Keratinocyte (primary cell): Measurements from ENCODE around the gene TXNDC17. TPM values are rescaled to one million over a fixed set of nuclear protein-coding genes. Genes with fewer than 3 reads are reported as not detected.
"Not testable (repeated sequence)": the region's sequence is repeated elsewhere in the genome, so short reads cannot be mapped to it uniquely, and the experiment has no call there.

Source experiments
- DNase-seq: peaks from one replicate; pipeline ENCODE4 v3.0.0-alpha.2; 2011; ENCODE audit warnings: low read depth, missing footprints, low spot score
- FAIRE-seq: peaks from 2 replicates; lab custom pipeline; 2011; peaks lifted over from hg19 to GRCh38; lab: Jason Lieb, UNC
- H2AFZ ChIP-seq: 2 replicates; pipeline ENCODE4 v1.6.0; 2012; ENCODE audit warnings: low read length, control low read depth, inconsistent platforms; ENCODE audit not compliant: control insufficient read depth
- H3K27ac ChIP-seq: 2 replicates; pipeline ENCODE4 v1.5.1; 2011; ENCODE audit warnings: low read length; ENCODE audit not compliant: control insufficient read depth, insufficient read depth
- H3K27me3 ChIP-seq: 3 replicates; pipeline ENCODE4 v1.6.0; 2011; ENCODE audit warnings: low read length; ENCODE audit not compliant: control insufficient read depth, insufficient read depth; ENCODE audit errors: extremely low read depth
- H3K36me3 ChIP-seq, 2 experiments: 2 replicates in 1 of 2; 3 replicates in 1 of 2; pipeline ENCODE4 v1.5.1; 2011; ENCODE audit warnings: low read length in 2 of 2, mild to moderate bottlenecking in 1 of 2; ENCODE audit not compliant: control insufficient read depth in 2 of 2, insufficient read depth in 2 of 2; ENCODE audit errors: extremely low read depth in 1 of 2
- H3K4me1 ChIP-seq: 3 replicates; pipeline ENCODE4 v1.5.1; 2011; ENCODE audit warnings: low read length; ENCODE audit not compliant: control insufficient read depth, insufficient read depth; ENCODE audit errors: extremely low read depth
- H3K4me2 ChIP-seq: 3 replicates; pipeline ENCODE4 v1.6.0; 2011; ENCODE audit warnings: low read depth, low read length; ENCODE audit not compliant: control insufficient read depth, insufficient read depth; ENCODE audit errors: extremely low read depth
- H3K4me3 ChIP-seq, 3 experiments: fragments of 200-600 bp in 1 of 3; sonication (generic) in 1 of 3; 2 replicates in 2 of 3; 3 replicates in 1 of 3; pipeline ENCODE4 v1.5.1; 2011 to 2016; ENCODE audit warnings: low read length in 3 of 3, mild to moderate bottlenecking in 3 of 3, control low read depth in 2 of 3, inconsistent platforms in 1 of 3, low read depth in 1 of 3, mixed read lengths in 1 of 3, mixed run types in 1 of 3, moderate library complexity in 1 of 3; ENCODE audit not compliant: control insufficient read depth in 2 of 3, insufficient read depth in 2 of 3; ENCODE audit errors: extremely low read depth in 1 of 3
- H3K79me2 ChIP-seq: 2 replicates; pipeline ENCODE4 v1.6.0; 2012; ENCODE audit warnings: low read length; ENCODE audit not compliant: control insufficient read depth, insufficient read depth
- H3K9ac ChIP-seq: 3 replicates; pipeline ENCODE4 v1.6.0; 2011; ENCODE audit warnings: low read length; ENCODE audit not compliant: control insufficient read depth, insufficient read depth; ENCODE audit errors: extremely low read depth
- H3K9me1 ChIP-seq: 3 replicates; pipeline ENCODE4 v1.6.0; 2011; ENCODE audit warnings: low read length; ENCODE audit not compliant: control insufficient read depth, insufficient read depth; ENCODE audit errors: extremely low read depth
- H3K9me3 ChIP-seq: 2 replicates; pipeline ENCODE4 v1.5.1; 2012; ENCODE audit warnings: low read depth, low read length; ENCODE audit not compliant: control insufficient read depth
- H4K20me1 ChIP-seq: 3 replicates; pipeline ENCODE4 v1.6.0; 2011; ENCODE audit warnings: low read length; ENCODE audit not compliant: control insufficient read depth, insufficient read depth; ENCODE audit errors: extremely low read depth
- CTCF ChIP-seq, 3 experiments: IDR thresholded peaks in 1 of 3; conservative IDR thresholded peaks in 1 of 3; optimal IDR thresholded peaks in 1 of 3; 2 replicates in 2 of 3; 3 replicates in 1 of 3; pipeline versions ENCODE3 to v1.5.1; 2011; ENCODE audit warnings: low read length in 3 of 3, mild to moderate bottlenecking in 3 of 3, moderate library complexity in 2 of 3, control low read depth in 1 of 3, inconsistent platforms in 1 of 3; ENCODE audit not compliant: insufficient read depth in 2 of 3; ENCODE audit errors: extremely low read depth in 1 of 3
- EZH2 ChIP-seq: IDR thresholded peaks from one replicate; pipeline ENCODE4 v1.6.1; 2012; ENCODE audit warnings: inconsistent platforms, mild to moderate bottlenecking, low read length, moderate library complexity
- dilution Hi-C: fragments of 300-500 bp; cut with MboI; formaldehyde crosslinking; loops from one replicate; pipeline ENCODE4 v1.7.0; 2020; ENCODE audit warnings: low sequenced_read_pairs; ENCODE audit not compliant: extremely low pct_ligation_motif_present
- polyA plus RNA-seq, 5 experiments: library from polyadenylated mRNA; depleted of rRNA in 3 of 5; stranded (reverse) in 3 of 5; stranded (forward) in 1 of 5; unstranded in 1 of 5; fragments of >200 nt; gene quantifications; 1 replicate in 1 of 5; 2 replicates in 3 of 5; 3 replicates in 1 of 5; pipeline versions ENCODE4 v1.2.1 to v1.2.3, GENCODE V29; 2011 to 2012; ENCODE audit warnings: missing spikeins in 2 of 5, low read depth in 1 of 5, low replicate concordance in 1 of 5

TXNDC17 gene
- polyA plus RNA-seq, 1 donor (not counting 4 experiments of a cell fraction or from before 2014, with no cell fraction given) = 1,215 TPM

- Histone ChIP-seq H3K9me3 (no peaks in the 10 kb centered on the region), H3K79me2 (peaks cover 37% of the 10 kb centered on the region), H3K4me2 (peak overlapping the region; percentile 63), H3K9me1 (no peaks in the 10 kb centered on the region), H3K27me3 (no peaks in the 10 kb centered on the region), H2AFZ (peak overlapping the region; percentile 88), H4K20me1 (no peaks in the 10 kb centered on the region), H3K27ac (peak overlapping the region; percentile 92), H3K4me3 (peak overlapping the region; percentile 80 to 97 (median 90)), H3K4me1 (peaks cover 48% of the 10 kb centered on the region), H3K9ac (peak overlapping the region; percentile 96), H3K36me3 (peaks cover 9 to 10% of the 10 kb centered on the region in 2 experiments)
- no peak for FAIRE-seq
- dilution Hi-C loops = no loop called here
- TF ChIP-seq EZH2 (no peak), CTCF (optimal IDR thresholded peaks at IDR 0.05 in 1 of 3, IDR thresholded peaks at IDR 0.05 in 1 of 3, conservative IDR thresholded peaks at IDR 0.05 in 1 of 3; ENCODE audit: extremely low read depth in 1 of 3, insufficient read depth in 2 of 3, low read length in 3 of 3) (no peak)
- DNase-seq = no peak
Measured at GRCh38 chr17:6651919-6652452, 11.1 kb downstream of the TXNDC17 start.

- no peaks in the 10 kb centered on the region for H3K27me3 ChIP-seq
- peak overlapping the region; percentile 60 for H3K27ac ChIP-seq
- peak overlapping the region; percentile 64 for H3K9ac ChIP-seq
- H3K9me1 ChIP-seq = no peaks in the 10 kb centered on the region
- H3K36me3 ChIP-seq = no peaks in the 10 kb centered on the region
- FAIRE-seq (peak; percentile 96), DNase-seq (no peak)
- peaks cover 9% of the 10 kb centered on the region for H3K79me2 ChIP-seq
- H3K4me2 ChIP-seq = peak overlapping the region; percentile 78
- H3K4me3 ChIP-seq = peak overlapping the region; percentile 26 to 79 (median 54)
- no peaks in the 10 kb centered on the region for H4K20me1 ChIP-seq
- dilution Hi-C loops = no loop called here
- peak overlapping the region; percentile 79 for H2AFZ ChIP-seq
- peak in 1 of 3 experiments; percentile 40 for TF ChIP-seq CTCF (optimal IDR thresholded peaks at IDR 0.05 in 1 of 3, IDR thresholded peaks at IDR 0.05 in 1 of 3, conservative IDR thresholded peaks at IDR 0.05 in 1 of 3; ENCODE audit: extremely low read depth in 1 of 3, insufficient read depth in 2 of 3, low read length in 3 of 3)
- TF ChIP-seq EZH2 = no peak
- no peaks in the 10 kb centered on the region for H3K9me3 ChIP-seq
- peaks cover 47% of the 10 kb centered on the region for H3K4me1 ChIP-seq
Measured at GRCh38 chr17:6654841-6655731, 14.2 kb downstream of the TXNDC17 start.

GRCh38 chr17:6655732-6656361, 15.0 kb downstream of the TXNDC17 start:
- Histone ChIP-seq H3K4me3 (peak overlapping the region; percentile 26 to 79 (median 54)), H3K4me2 (peak overlapping the region; percentile 78), H3K4me1 (peaks cover 43% of the 10 kb centered on the region), H3K9ac (peak overlapping the region; percentile 64)
- H3K27ac ChIP-seq, DNase-seq, H3K9me3 ChIP-seq, H2AFZ ChIP-seq, H3K79me2 ChIP-seq, H3K27me3 ChIP-seq, dilution Hi-C loops, FAIRE-seq, H3K36me3 ChIP-seq, H4K20me1 ChIP-seq, H3K9me1 ChIP-seq: not testable (repeated sequence)
